Sigmoid colon (tissue), 7 donors: ENCODE measurements around the gene NRG2. TPM values are rescaled to one million over a fixed set of nuclear protein-coding genes. Genes with fewer than 3 reads are reported as not detected.
A peak's percentile ranks its signal among the peaks of the same experiment; 100 is the strongest.

Source experiments
- DNase-seq: peaks from one replicate; pipeline ENCODE4 v3.0.0-alpha.2; 2019
- H3K27ac ChIP-seq, 4 donors: fragments of 200-600 bp; sonication (generic); one replicate each; pipeline ENCODE4 v1.5.1; 2016 to 2019; ENCODE audit warnings: mild to moderate bottlenecking in 1 of 4
- H3K27me3 ChIP-seq, 3 donors: fragments of 200-600 bp; sonication (generic); one replicate each; pipeline ENCODE4 v1.5.1; 2019; ENCODE audit warnings: mild to moderate bottlenecking in 1 of 3
- H3K36me3 ChIP-seq, 4 donors: fragments of 200-600 bp; sonication (generic); one replicate each; pipeline ENCODE4 v1.5.1; 2016 to 2019
- H3K4me1 ChIP-seq, 4 donors: fragments of 200-600 bp; sonication (generic); one replicate each; pipeline ENCODE4 v1.5.1; 2017 to 2019
- H3K4me3 ChIP-seq, 4 donors: fragments of 200-600 bp; sonication (generic); one replicate each; pipeline ENCODE4 v1.5.1; 2017 to 2019; ENCODE audit warnings: mild to moderate bottlenecking in 2 of 4, moderate library complexity in 1 of 4
- H3K9me3 ChIP-seq, 4 donors: fragments of 200-600 bp in 3 of 4; sonication (generic) in 3 of 4; one replicate each; pipeline versions ENCODE4 v1.5.1 to v1.6.1; 2013 to 2019
- CTCF ChIP-seq, 4 experiments: fragments of 450-650 bp in 3 of 4; fragments of 200-600 bp in 1 of 4; IDR thresholded peaks; one replicate each; pipeline ENCODE4 v1.5.1; 2016 to 2019; ENCODE audit warnings: antibody characterized with exemption in 4 of 4, mild to moderate bottlenecking in 3 of 4, moderate library complexity in 2 of 4
- EP300 ChIP-seq, 4 donors: sonication (generic); formaldehyde crosslinking; IDR thresholded peaks; one replicate each; pipeline ENCODE4 v1.6.1; 2017; ENCODE audit warnings: antibody characterized with exemption in 4 of 4
- POLR2A ChIP-seq, 2 donors: fragments of 450-650 bp; IDR thresholded peaks; one replicate each; pipeline ENCODE4 v1.6.1; 2016; ENCODE audit warnings: antibody characterized with exemption in 2 of 2, mild to moderate bottlenecking in 2 of 2, moderate library complexity in 2 of 2
- POLR2AphosphoS5 ChIP-seq, 4 donors: sonication (generic); formaldehyde crosslinking; IDR thresholded peaks; one replicate each; pipeline ENCODE4 v1.6.1; 2017; ENCODE audit warnings: antibody characterized with exemption in 4 of 4
- WGBS, 2 donors: extraction: QIAGEN DNeasy Blood & Tissue Kit; methylation state at CpG; one replicate each; pipeline ENCODE4 v1.1.7; 2013; 5-methylcytosine and 5-hydroxymethylcytosine counted together
- intact Hi-C: fragments of 100-400 bp; cut with DNase I; formaldehyde crosslinking; loops from one replicate; pipeline ENCODE4 v1.15.1; 2023
- polyA plus RNA-seq, 3 donors: library from polyadenylated mRNA; stranded (reverse); fragments of 200-250 nt; gene quantifications; one replicate each; pipeline ENCODE4 v1.2.3, GENCODE V29; 2013
- total RNA-seq, 4 donors: library from RNA; depleted of rRNA; stranded (reverse); fragments of >200 nt; gene quantifications; one replicate each; pipeline ENCODE4 v1.1.0, GENCODE V29; 2016
- donor health status: healthy with polysubstance abuse.
- donor health status: Bipolar disorder and iron deficiency.
- donor health status: healthy.

Gene NRG2
- total and polyA plus RNA-seq, 7 donors: 0.80 to 11.9 (median 4.8) TPM; not detected in 2

GRCh38 chr5:139825690-139826089 is 217.4 kb downstream of the NRG2 start:
- no peaks in the 10 kb centered on the region for H3K4me1 ChIP-seq
- peak; percentile 39 for DNase-seq
- TF ChIP-seq CTCF (IDR thresholded peaks at IDR 0.05) (no peak), POLR2AphosphoS5 (IDR thresholded peaks at IDR 0.05) (no peak), POLR2A (IDR thresholded peaks at IDR 0.05) (no peak), EP300 (IDR thresholded peaks at IDR 0.05) (no peak)
- H3K9me3 ChIP-seq: no peaks in the 10 kb centered on the region
- H3K36me3 ChIP-seq: no peaks in the 10 kb centered on the region
- no peaks in the 10 kb centered on the region for H3K27me3 ChIP-seq
- intact Hi-C loops: no loop called here
- no peak overlapping the region for H3K4me3 ChIP-seq
- no peak overlapping the region for H3K27ac ChIP-seq
- WGBS, 2 donors: 85 to 87% methylated on average over 7 of the region's 7 CpGs

- peak; percentile 27 for DNase-seq
- no peak for TF ChIP-seq CTCF (IDR thresholded peaks at IDR 0.05)
- no peak for TF ChIP-seq POLR2A (IDR thresholded peaks at IDR 0.05)
- no peak for TF ChIP-seq EP300 (IDR thresholded peaks at IDR 0.05)
- no peak for TF ChIP-seq POLR2AphosphoS5 (IDR thresholded peaks at IDR 0.05)
- Histone ChIP-seq H3K4me3 (no peak overlapping the region), H3K4me1 (no peaks in the 10 kb centered on the region), H3K27ac (no peak overlapping the region), H3K9me3 (no peaks in the 10 kb centered on the region), H3K27me3 (no peaks in the 10 kb centered on the region), H3K36me3 (no peaks in the 10 kb centered on the region)
- WGBS, 2 donors: 89 to 90% methylated on average over 7 of the region's 7 CpGs
- intact Hi-C loops: no loop called here
Observed at GRCh38 chr5:139823757-139824355, 219.2 kb downstream of the NRG2 start.

- intact Hi-C loops: no loop called here
- H3K27me3 ChIP-seq: no peaks in the 10 kb centered on the region
- H3K36me3 ChIP-seq: no peaks in the 10 kb centered on the region
- no peaks in the 10 kb centered on the region for H3K4me1 ChIP-seq
- WGBS, 2 donors: 79 to 85% methylated on average over 25 of the region's 25 CpGs
- peaks cover 0 to 5% (median 0%) of the 10 kb centered on the region in 4 donors for H3K9me3 ChIP-seq
- peak; percentile 57 for DNase-seq
- no peak overlapping the region for H3K27ac ChIP-seq
- TF ChIP-seq POLR2A (IDR thresholded peaks at IDR 0.05) (no peak), CTCF (IDR thresholded peaks at IDR 0.05) (no peak), POLR2AphosphoS5 (IDR thresholded peaks at IDR 0.05) (no peak), EP300 (IDR thresholded peaks at IDR 0.05) (no peak)
- H3K4me3 ChIP-seq: no peak overlapping the region
Observed at GRCh38 chr5:139822553-139823425, 220.3 kb downstream of the NRG2 start.

GRCh38 chr5:139821806-139822552 is 221.1 kb downstream of the NRG2 start:
- DNase-seq: peak; percentile 56
- no peaks in the 10 kb centered on the region for H3K27me3 ChIP-seq
- H3K9me3 ChIP-seq: peaks cover 0 to 5% (median 0%) of the 10 kb centered on the region in 4 donors
- intact Hi-C loops: no loop called here
- 88 to 90% methylated on average over 11 of the region's 11 CpGs for WGBS, 2 donors
- no peaks in the 10 kb centered on the region for H3K4me1 ChIP-seq
- no peak for TF ChIP-seq EP300 (IDR thresholded peaks at IDR 0.05)
- no peak for TF ChIP-seq CTCF (IDR thresholded peaks at IDR 0.05)
- no peak for TF ChIP-seq POLR2A (IDR thresholded peaks at IDR 0.05)
- TF ChIP-seq POLR2AphosphoS5 (IDR thresholded peaks at IDR 0.05): no peak
- H3K36me3 ChIP-seq: no peaks in the 10 kb centered on the region
- H3K27ac ChIP-seq: no peak overlapping the region
- H3K4me3 ChIP-seq: no peak overlapping the region
